ENCODE measurements around the gene EXOC4.

Gene EXOC4

GRCh38 chr7:133409421-133409820 lies 156.5 kb downstream of the EXOC4 start:
- TF ChIP-seq CTCF (IDR thresholded peaks at IDR 0.05; ENCODE audit: low read depth, low read length, missing control alignments) = no peak
- in situ Hi-C loops (cut with HindIII; ENCODE audit: low sequenced_read_pairs) = no loop called here
- DNase-seq (ENCODE audit: low read depth) = no peak
- H3K4me3 ChIP-seq (ENCODE audit: low read depth, low read length) = no peak overlapping the region

GRCh38 chr7:133409966-133410365 lies 157.1 kb downstream of the EXOC4 start:
- no peak overlapping the region for H3K4me3 ChIP-seq (ENCODE audit: low read depth, low read length)
- TF ChIP-seq CTCF (IDR thresholded peaks at IDR 0.05; ENCODE audit: low read depth, low read length, missing control alignments) = no peak
- in situ Hi-C loops (cut with HindIII; ENCODE audit: low sequenced_read_pairs) = no loop called here
- no peak for DNase-seq (ENCODE audit: low read depth)

- TF ChIP-seq CTCF (IDR thresholded peaks at IDR 0.05; ENCODE audit: low read depth, low read length, missing control alignments) = no peak
- in situ Hi-C loops (cut with HindIII; ENCODE audit: low sequenced_read_pairs) = no loop called here
- no peak overlapping the region for H3K4me3 ChIP-seq (ENCODE audit: low read depth, low read length)
- no peak for DNase-seq (ENCODE audit: low read depth)
Measured at GRCh38 chr7:133411395-133411794, 158.5 kb downstream of the EXOC4 start.

DNA sequence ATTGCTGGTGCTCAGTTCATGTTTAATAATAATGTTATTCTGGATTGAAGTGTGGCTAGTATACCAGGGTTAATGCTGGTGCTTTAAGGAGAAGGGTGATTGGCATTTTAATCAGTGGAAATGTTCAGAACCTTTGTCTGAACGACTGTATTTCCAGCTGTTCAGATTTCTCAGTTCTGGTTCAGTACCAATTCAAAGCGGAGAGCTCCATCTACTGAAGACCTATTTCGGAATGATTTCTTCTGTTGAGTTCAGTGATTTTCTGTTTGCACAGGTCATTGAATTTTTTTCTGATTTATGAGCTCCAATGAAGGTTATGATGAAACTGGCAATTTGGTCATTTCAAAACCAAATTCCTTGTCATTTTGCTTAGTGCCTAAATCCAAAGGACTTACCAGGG lies 160.1 kb downstream of the EXOC4 start:
- H3K4me3 ChIP-seq (ENCODE audit: low read depth, low read length) = no peak overlapping the region
- DNase-seq (ENCODE audit: low read depth) = no peak
- in situ Hi-C loops (cut with HindIII; ENCODE audit: low sequenced_read_pairs) = no loop called here
- TF ChIP-seq CTCF (IDR thresholded peaks at IDR 0.05; ENCODE audit: low read depth, low read length, missing control alignments) = no peak

- H3K4me3 ChIP-seq (ENCODE audit: low read depth, low read length) = no peak overlapping the region
- TF ChIP-seq CTCF (IDR thresholded peaks at IDR 0.05; ENCODE audit: low read depth, low read length, missing control alignments) = no peak
- no peak for DNase-seq (ENCODE audit: low read depth)
- in situ Hi-C loops (cut with HindIII; ENCODE audit: low sequenced_read_pairs) = no loop called here
Measured at GRCh38 chr7:133419041-133419440, 166.2 kb downstream of the EXOC4 start.

- in situ Hi-C loops (cut with HindIII; ENCODE audit: low sequenced_read_pairs) = no loop called here
- no peak for TF ChIP-seq CTCF (IDR thresholded peaks at IDR 0.05; ENCODE audit: low read depth, low read length, missing control alignments)
- DNase-seq (ENCODE audit: low read depth) = no peak
- no peak overlapping the region for H3K4me3 ChIP-seq (ENCODE audit: low read depth, low read length)
Measured at GRCh38 chr7:133423618-133424017, 170.7 kb downstream of the EXOC4 start.

DNA sequence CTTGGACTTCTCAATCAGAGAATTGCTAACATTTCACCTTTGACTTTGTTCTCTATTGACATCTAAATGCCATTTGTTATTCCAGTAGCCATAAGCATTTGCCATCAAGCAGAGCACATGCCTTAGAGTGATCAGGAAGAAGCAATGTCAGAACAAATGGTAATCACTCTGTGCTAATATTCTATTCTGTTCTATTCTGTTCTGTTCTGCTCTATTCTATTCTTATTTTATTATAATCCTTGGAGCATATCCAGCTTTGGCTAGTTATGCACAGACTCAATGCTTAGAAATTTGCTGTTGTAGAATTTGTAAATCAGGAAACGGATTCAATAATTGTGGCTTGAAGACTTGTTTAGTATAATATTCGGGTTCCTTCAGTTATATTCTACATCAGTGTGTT lies 175.4 kb downstream of the EXOC4 start:
- in situ Hi-C loops (cut with HindIII; ENCODE audit: low sequenced_read_pairs) = no loop called here
- no peak for TF ChIP-seq CTCF (IDR thresholded peaks at IDR 0.05; ENCODE audit: low read depth, low read length, missing control alignments)
- no peak for DNase-seq (ENCODE audit: low read depth)
- H3K4me3 ChIP-seq (ENCODE audit: low read depth, low read length) = no peak overlapping the region

All from astrocyte of the cerebellum (primary cell).